Hematopoietic multipotent progenitor cell treated with erythropoietin and hydrocortisone succinate and interleukin-3 and kit ligand, for 6 days (in vitro differentiated cells): ENCODE measurements around the gene COPE.
"Not testable (repeated sequence)": the region's sequence is repeated elsewhere in the genome, so short reads cannot be mapped to it uniquely, and the experiment has no call there.

ENCODE experiments used
- DNase-seq: peaks from one replicate; pipeline ENCODE4 v3.0.0-alpha.2; 2015

The COPE gene

DNA sequence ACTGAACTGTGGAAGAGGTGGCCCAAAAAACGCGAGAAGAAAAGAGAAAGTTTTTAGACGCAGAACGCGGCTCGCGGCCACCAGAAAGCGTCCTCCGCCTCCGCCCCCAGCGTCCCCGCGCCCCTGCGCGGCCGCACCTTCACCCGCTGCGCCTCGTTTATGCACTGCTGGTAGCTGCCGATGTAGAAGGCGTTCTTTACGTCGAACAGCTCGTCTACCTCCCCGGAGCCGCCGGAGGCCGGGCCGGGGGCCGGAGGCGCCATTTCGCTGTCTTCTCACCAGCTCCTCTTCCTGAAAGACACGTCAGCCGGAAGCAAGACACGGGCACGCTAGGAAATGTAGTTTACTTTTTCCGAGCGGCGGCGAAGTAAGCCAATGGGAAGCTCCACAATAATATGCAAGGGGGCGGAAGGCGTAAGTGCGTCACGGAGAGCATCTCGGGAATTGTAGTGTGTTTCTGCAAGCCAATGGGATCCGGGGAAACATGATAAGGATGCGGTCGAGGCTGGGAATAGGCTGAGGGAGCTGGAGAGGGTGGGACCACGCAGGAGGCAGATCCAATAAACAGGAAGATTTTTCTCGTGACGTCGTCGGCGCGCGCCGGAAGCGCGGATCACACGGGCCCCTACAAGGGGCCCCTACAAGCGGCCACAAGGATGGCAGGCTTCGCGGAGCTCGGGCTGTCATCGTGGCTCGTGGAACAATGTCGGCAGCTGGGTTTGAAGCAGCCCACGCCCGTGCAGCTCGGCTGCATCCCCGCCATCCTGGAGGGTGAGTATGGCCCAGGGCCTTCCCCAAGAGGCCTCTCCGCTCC lies at the start of gene COPE, which contains the start of gene DDX49:
Gene COPE, minus strand, starts transcription at position 302 of the 814 bp plus-strand sequence. Its CDS starts 39 bp downstream, at position 263.
Gene DDX49, plus strand, starts transcription at position 630 of the 814 bp plus-strand sequence. Its CDS starts 27 bp downstream, at position 657.
- DNase-seq, result peak; percentile 100

DNA sequence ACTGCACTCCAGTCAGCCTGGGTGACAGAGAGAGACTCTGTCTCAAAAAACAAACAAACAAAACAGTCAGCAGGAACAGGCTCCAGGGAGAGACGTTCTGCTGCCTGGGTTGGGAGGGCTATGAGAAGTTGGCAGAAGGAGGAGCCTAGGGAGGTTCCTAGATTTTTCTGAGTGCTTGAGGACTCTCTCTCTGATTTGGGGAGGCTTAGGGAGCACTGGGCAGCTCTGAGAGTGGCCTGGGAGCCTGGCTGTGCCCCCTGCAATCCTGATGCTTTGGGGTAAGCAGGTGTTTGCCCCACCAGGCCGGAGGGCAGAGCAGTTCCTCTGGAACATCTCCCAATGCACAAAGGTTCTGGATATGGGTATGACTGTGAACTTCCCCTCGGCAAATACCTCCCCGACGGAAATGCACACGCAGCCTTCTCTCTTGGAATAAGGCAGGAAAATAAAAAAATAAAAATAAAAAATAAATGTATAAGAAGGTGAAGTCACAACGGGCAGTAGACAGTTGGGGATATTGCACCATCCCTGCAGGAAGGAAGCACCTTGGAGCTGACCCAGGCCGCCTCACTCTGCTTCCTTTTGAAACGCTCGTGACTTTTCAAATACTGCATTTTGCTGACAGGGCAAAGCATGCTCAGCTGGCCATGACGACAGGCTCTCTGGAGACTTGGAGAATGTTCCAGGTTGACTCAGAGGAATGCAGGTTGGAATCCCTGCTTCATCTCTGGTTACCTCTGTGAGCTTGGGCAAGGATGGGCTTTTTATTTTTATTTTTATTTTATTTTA lies 48.4 kb upstream of the COPE start:
- DNase-seq, result peak; percentile 58

DNA sequence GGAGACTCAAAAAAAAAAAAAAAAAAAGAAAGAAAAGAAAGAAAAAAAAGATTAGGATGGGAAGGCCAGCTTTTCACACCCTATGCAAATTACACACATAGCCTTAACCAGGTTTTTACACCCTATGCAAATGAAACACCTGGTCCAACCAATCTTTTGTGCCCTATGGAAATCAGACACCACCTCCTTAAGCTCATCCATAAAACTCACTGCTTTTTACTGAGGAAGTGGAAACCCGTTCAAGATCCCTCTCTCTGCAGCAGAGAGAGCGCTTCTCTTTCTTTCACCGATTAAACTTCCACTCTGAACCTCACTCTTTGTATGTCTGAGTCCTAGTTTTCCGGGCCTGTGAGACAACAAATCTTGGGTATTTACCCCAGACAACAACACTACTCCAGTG lies 47.1 kb upstream of the COPE start:
- DNase-seq, result no peak

DNA sequence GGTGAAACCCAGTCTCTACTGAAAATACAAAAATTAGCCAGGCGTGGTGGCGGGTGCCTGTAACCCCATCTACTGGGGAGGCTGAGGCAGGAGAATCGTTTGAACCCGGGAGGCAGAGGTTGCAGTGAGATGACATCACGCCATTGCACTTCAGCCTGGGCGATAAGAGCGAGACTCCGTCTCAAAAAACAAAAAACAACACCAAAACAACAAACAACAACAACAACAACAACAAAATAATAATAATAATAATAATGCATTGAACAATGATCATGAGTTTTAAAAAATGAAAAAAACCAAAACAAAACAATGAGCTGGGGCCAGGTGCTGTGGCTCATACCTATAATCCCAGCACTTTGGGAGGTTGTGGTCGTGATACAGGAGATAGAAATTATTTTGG lies 44.9 kb upstream of the COPE start:
- DNase-seq, result no peak

DNA sequence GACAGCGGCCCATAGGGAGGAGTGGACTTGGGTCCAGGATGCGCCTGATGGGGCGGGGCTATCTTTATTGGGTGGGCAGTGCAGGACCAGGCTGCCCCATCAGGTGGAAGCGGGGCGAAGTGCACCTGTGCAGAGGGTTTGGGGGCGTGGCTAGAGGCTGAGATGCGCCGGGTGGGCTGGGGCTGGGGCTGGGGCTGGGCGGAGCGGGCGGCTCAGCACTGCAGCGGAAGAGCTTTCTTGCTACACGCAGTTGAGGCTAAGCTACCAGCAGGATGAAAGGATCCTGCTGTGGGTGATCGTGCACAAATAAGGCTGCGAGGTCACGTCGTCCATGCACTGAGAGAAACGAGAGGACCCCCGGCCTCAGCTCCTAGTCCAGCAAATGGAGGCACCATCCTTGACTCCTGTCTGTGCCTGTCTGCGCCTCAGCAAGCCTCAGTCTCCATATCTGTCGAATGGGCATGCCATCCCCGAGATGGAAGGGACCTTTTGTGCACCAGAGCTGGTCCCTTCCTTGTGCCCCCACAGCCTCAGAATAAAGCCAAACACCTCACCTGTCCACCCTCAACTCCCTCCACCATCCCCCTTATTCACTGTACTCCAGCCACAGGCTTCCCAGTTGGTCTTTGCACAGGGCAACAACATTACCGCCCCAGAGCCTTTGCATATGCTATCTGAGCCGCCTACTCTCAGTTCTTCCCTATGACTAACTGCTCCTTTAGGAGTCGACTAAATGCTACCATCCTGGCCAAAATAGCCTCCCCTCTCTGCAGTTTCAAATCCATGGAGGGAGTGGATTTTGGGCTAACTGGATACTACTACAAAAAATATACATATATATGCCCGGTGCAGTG lies 42.8 kb upstream of the COPE start:
- no peak for DNase-seq

DNA sequence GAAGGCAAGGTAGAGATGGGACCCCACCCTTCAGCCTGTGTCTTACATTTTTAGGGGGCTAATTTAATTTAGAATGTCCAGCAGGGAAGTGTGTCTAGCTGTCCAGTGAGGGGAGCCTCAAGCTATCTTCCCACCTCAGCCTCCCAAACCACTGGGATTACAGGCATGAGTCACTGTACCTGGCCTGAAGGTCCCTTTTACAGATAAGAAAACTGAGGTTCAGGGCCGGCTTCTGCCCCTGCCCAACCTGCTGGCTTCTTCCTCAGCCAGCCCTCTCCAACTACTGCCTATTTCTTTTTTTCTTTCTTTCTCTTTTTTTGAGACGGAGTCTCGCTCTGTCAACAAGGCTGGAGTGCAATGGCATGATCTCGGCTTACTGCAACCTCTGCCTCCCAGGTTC lies 41.2 kb upstream of the COPE start:
- no peak for DNase-seq

DNA sequence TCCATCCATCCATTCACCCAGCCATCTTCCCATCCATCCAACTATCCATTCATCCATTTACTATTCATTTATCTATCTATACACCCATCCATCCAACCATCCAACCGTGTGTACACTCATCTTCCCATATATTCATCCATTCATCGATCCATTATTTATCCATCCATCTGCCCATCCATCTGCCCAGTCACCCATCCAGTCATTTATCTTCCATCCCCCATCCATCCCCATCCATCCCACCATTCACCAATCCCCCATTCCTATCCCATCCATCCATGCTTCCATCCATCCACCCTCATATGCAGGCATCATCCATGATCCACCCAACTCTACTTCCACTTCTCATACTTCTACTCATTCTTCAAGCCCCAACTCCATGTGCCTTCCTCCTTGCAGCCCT lies 35.9 kb upstream of the COPE start:
- DNase-seq, result no peak

DNA sequence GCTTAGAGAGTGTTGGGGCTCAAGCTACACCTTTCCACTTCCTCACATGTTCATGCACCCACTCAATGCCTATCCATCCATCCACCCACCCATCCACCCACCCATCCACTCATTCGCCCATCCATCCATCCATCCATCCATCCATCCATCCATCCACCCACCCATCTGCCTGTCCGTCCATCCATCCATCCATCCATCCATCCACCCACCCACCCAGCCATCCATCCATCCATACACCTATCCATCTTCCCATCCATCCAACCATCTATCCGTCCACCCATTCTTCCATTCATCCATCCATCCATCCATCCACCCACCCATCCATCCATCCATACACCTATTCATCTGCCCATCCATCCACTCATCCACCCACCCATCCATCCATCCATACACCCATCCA lies 34.9 kb upstream of the COPE start:
- no peak for DNase-seq

DNA sequence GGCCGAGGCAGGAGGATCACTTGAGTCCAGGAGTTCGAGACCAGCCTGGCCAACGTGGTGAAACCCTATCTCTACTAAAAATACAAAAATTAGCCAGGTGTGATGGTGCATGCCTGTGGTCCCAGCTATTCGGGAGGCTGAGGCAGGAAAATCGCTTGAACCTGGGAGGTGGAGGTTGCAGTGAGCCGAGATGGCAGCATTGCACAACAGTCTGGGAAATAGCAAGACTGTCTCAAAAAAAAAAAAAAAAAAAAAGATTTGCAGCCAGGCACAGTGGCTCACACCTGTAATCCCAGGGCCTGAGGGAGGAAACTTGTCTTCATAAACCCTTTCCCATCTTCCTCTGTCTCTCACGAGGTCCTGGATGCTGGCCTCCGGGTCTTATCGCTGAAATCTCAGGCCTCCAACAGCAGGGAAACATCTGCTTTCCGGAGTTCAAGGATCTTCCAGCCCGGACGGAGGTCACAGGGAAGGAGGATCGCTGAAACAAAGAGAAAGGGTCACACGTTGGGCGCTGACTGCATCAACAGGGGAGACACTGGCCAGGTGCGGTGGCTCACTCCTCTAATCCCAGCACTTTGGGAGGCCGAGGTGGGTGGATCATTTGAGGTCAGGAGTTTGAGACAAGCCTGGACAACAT lies 33.3 kb upstream of the COPE start:
- not testable (repeated sequence) for DNase-seq

DNA sequence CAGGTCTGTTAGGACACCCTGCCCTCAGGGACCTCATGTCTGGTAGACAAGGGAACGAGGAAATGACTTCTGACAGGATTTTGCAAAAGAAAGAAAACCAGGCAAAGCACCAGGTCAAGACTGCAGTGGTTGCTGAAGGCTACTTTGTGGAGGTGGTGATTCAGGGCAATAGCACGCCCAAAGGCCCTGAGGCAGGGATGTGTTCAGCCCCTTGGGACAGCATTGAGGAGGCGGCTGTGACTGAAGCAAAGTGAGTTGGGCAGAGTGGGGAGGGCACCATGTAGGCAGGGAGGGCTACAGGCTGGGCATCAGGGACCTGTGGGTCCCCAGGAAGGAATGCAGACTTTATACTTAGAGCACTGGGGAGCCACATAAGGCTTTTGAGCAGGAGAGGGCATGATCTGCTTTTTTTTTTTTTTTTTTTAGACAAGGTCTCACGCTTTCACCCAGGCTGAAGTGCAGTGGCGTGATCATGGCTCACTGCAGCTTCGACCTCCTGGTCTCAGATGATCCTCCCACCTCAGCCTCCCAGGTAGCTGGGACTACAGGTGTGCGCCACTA lies 32.6 kb upstream of the COPE start:
- DNase-seq, result no peak

DNA sequence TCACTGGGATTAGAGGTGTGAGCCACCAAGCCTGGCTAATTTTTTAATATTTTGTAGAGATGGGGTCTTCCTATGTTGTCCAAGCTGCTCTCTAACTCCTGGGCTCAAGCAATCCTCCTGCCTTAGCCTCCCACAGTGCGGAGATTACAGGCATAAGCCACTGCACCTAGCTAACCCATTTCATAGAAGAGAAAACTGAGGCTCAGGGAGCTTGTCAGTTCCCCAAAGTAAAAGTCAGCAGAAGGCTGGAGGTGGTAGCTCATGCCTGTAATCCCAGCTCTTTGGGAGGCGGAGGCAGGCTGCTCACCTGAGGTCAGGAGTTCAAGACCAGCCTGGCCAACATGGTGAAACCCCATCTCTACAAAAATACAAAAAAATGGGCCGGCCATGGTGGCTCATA lies 30.7 kb upstream of the COPE start:
- no peak for DNase-seq

DNA sequence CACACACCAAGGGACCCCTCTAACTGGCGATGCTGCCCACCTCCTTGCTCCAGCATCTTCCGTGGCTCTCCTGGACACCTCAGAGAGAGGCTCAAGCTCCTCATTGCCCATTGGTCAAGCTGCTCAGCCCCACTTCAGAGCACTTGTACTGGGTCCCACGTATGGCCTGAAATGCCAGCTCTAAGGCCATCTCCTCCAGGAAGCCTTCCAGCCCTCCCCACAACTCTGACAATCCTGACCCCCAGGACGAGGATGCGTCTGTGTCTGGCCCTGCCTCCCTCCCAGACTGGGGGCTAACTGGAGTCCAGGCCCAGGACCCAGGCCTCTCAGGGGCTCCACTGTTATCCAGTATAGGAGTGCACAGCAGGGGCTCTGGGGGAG lies 29.8 kb upstream of the COPE start:
- no peak for DNase-seq

DNA sequence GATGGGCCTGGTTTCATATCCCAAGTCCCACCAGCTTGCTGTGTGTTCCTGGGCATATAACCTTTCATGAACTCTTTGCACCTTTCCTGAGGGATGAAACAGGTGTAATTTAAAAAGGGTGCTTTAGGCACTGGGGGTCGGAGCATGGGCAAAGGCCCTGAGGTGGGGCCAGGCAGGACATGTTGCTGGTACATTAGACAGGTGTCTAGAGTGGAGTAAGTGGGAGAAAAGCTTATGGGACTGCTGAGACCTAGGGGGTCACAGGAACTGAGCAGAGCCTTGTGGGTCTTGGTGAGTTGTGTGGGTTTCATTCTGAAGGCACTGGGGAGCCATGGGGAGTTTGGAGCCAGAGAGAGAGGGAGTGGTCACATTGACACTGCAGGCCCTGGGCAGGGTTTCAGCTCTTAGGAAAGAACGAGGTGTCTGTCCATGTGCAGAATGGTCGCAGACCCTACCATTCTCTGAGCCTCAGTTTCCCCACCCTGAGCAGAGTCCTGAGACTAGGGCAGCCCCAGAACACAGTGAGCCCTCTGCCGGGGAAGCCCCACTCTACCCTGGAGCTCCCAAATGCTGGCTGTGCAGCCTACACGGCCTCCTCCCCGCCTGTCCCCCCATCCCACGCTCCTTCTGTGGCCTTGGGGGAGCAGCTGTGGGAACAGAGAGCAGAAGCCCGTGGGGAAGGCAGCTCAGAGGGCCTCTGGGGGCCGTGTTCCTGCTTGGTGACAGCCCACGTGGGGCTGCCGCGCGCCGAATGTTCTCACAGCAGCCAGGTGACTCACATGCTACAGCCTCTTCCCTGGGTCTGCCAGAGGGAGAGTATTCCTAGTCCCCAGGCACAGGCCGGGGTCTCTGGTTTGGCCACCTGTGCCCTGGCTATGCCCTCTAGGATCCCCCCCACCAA lies 29.1 kb upstream of the COPE start:
- no peak for DNase-seq

DNA sequence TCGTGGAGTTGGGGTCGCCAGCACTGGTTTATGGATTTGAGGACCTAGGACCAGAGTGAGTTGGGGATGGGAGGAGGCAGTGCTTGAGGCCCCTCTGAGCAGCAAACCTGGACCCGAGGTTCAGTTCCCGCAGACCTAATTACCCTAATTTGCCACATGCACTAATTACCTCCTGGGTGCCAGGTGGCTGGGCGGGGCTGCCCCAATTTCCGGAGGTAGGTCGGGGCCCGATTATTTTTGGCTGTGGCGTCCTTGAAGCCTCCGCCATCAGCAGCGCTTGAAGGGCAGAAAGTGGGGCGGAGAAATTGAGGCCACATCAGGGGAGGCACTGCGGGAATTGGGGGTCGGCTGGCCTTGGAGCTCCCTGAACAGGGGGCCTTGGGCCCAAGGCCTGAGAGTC lies 27.7 kb upstream of the COPE start:
- DNase-seq, result no peak

DNA sequence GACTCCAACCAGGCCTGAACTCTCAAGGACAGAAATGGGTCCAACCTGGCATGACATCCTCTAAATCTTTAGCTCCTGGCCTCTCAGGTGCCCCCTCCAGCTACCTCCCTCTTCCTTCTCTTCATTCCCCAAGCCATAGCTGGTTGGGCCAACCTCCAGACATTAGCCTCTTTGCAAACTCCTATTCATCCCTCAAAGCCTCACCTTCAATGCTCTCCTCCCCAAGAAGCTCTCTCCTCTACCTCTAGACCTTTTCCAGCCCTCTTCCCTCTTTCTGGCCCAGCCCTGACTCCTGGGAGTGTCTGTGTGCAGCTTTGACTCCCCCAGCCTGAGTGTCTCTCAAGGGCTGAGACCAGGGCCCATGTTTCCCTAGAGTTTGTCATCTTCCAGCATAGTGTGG lies 27.1 kb upstream of the COPE start:
- no peak for DNase-seq

DNA sequence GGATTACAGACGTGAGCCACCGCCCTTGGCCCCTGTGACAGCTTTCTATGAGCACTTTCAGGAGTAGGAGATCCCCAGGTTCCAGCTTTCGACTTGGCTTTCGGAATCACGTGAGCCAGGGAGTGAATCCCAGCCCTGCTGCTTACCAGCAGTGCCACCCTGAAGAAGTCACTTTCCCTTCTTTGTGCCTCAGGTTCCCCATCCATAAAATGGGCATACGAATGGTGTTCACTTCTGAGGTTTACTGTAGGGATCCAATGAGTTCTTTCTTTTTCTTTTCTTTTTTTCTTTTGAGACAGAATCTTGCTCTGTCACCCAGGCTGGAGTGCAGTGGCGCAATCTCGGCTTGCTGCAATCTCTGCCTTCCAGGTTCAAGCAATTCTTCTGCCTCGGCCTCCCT lies 26.1 kb upstream of the COPE start:
- no peak for DNase-seq

DNA sequence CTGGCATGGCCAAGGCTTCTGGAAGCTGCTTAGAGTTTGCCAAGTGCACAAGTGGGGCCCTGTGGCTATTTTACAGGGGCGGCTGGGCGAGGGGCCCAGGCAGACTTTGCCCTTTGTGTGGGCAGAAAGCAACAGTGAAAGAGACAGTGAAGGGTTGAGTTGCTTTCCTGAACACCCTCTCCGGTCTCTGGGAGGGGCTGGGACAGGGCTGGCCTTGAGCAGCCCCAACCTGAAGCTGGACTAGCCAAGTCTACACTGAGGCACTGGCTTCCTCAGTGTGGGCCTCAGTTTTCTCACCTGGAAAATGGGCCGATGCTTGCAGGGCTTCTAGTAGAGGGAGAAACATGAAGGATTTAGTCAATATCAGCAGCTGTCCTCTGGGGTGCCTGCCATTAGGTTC lies 24.3 kb upstream of the COPE start:
- no peak for DNase-seq

DNA sequence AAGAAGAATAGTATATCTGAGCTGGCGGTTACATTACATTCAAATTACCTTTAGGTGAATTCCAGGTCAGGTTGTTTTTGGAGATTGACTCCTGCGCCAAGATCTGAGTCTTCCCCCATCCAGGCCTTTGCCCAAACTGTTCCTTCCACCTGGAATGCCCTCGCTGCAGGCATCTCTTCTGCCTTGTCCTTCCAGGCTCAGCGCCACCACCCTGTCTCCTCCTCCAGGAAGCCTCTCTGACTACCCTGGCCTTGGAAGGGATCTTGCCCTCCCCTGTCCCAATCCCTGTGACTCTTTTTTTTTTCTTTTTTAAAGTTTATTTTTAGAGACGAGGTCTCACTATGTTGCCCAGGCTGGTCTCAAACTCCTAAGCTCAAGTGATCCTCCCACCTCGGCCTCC lies 23.5 kb upstream of the COPE start:
- no peak for DNase-seq

DNA sequence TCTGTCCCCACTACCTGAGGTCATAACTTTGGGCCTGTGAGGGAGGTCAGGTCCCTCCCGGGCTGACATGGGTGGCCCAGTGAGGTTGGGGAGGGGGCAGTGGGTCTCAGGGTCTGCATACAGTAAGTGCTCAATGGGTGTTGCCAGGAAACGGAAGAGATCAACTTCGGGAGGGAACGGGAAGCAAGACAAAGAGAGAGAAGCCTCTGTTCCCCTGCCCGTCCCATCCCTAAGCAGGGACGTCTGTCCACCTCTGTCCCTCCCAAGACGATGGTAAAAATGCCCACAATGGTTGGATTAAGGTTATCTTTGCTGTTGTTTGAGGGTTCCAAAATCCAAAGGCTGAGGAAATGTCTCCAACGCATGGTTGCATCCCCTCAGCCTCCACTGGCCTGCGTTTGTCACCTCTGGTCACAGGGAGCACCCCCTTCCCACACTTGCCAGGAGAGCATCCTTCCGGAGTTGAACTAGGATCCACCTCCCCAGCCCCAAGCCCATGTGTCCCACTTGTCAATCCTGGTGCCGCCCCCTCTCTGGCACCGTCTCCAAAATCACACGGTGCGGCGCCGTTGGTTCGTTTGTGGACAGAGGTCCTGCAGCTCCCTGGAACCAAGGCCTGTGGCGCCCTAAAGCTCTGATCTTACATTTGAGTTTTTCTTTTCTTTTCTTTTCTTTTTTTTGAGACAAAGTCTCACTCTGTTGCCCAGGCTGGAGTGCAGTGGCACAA lies 22.6 kb upstream of the COPE start:
- no peak for DNase-seq

DNA sequence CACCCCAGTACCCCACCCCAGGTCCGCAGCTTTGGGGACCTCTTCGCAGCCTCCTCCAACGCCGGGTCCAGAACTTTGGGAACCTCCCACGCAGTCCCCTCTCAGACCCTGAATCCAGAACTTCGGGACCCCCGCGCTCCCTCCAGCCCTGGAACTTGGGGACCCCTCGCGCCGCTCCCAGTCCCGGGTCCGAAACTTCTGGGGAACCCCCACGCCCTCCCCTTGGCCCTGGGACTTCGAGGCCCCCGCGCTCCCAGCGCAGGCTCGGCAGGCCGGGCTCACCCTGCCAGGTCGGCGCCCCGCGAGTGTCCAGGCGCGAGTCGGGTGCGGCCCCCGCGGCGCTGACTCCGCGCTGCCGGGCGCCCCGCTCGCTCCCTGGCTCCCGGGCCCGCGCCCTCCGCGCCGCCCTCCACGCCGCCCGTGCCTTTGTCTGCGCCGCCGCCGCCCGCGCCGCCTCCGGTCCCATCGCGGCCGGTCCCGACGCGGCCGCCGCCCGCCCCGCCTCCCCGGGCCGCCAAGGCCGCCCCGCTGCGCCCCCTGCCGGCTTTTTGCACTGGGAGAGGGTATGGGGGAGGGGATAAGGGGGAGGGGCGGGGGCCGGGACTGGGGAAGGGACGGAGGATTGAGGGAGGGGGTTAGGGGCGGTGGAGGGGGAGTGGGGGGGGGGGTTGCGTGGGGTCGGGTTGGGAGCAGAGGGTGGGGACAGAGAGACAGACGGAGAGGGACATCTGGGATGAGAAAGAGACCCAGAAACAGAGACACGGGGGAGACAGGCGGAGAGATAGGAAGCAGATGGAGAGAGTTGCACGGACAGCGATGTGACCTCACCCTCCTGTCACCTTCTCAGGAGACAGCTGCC lies 21.8 kb upstream of the COPE start, which contains the start of gene HOMER3:
Gene HOMER3, minus strand, starts transcription at position 449 of the 859 bp plus-strand sequence. CDS start 2,235 bp downstream, outside the sequence.
- peak; percentile 78 for DNase-seq
